ENCODE results near the gene THOC3.
A peak's percentile ranks its signal among the peaks of the same experiment; 100 is the strongest.
"Not testable (repeated sequence)": the region's sequence is repeated elsewhere in the genome, so short reads cannot be mapped to it uniquely, and the experiment has no call there.

Gene THOC3

GRCh38 chr5:175938489-175938888 is 29.6 kb downstream of the THOC3 start:
- not testable (repeated sequence) for DNase-seq (ENCODE audit: low read depth)

DNA sequence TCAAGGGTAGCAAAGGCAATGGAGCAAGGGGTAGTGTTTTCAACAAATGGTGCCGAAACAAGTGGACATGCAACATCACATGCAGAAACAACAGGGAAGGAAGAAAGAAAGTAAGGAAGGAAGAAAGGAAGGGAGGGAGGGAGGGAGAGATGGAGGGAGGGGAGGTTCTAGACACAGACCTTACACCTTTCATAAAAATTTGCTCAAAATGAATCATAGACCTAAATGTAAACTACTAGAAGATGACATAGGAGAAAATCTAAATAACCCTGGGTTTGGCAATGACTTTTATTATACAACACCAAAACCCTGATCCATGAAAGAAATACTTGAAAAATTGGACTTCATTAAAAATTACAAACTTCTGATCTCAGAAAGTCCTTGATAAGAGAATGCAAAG is 39.4 kb downstream of the THOC3 start:
- DNase-seq (ENCODE audit: low read depth): not testable (repeated sequence)

DNA sequence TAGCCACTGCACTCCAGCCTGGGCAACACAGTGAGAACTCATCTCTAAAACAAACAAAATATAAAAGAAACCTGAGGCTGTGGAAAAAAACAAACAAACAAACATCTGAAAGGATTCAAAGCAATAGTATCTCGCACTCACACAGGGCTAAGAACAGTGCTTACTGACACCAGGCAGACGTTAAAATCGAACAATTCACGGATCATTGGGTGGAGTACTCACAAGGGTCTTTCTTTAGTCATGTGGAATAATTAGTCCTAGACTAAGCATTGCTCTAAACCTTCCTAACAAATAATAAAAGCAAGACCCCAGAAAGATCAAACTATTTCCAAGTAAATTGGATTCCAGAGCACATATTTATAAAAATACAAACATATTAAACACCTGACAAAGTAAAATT is 43.0 kb downstream of the THOC3 start:
- DNase-seq (ENCODE audit: low read depth): not testable (repeated sequence)

- peak; percentile 98 for DNase-seq (ENCODE audit: low read depth)
Measured at GRCh38 chr5:175922192-175922885, 45.8 kb downstream of the THOC3 start.

GRCh38 chr5:175921061-175921730 is 46.9 kb downstream of the THOC3 start:
- no peak for DNase-seq (ENCODE audit: low read depth)

- no peak for DNase-seq (ENCODE audit: low read depth)
Measured at GRCh38 chr5:175920231-175920811, 47.8 kb downstream of the THOC3 start.

DNA sequence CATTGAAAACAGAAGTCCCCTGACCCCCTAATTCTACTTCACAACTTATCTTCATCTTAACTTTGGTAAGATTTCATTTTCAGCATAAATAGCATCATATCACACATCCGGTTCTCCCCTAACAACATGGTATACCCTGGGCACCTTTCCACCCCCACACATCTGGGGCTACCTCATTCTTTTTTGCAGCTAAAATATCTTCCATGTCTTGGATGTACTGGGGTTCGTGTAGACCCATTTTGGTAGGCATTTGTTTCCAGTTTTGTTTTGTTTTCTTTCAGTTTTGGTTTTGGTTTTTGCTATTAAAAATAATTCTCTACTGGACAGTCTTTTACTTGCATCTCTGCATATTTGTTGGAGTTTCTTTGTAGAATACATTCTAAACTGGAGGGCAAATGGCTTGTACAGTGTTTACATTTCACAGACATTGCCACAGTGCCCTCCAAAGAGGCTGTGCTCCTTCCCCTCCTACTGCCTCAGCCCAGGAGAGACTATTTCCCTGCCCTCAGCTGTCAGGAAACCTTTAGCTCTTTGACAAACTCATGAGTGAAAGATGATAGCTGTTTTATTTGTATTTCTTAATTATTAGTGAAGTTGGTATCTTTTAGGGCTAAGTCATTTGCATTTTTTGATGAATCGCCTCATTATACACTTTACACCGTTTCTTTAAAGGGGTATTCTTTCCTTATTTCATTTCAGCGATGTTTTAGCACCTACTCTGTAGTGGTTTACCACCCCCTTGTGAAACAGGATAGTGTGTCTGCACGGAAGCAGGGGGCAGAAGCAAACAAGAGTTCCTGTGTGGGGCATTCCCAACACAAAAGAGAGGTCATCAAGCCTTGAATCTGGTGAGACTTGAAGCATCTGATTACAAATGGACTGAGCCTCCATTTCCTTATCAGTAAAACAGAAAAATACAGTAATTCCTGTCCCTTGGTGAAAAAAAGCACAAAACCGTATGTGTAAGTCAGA is 52.8 kb downstream of the THOC3 start:
- DNase-seq (ENCODE audit: low read depth): not testable (repeated sequence)

DNA sequence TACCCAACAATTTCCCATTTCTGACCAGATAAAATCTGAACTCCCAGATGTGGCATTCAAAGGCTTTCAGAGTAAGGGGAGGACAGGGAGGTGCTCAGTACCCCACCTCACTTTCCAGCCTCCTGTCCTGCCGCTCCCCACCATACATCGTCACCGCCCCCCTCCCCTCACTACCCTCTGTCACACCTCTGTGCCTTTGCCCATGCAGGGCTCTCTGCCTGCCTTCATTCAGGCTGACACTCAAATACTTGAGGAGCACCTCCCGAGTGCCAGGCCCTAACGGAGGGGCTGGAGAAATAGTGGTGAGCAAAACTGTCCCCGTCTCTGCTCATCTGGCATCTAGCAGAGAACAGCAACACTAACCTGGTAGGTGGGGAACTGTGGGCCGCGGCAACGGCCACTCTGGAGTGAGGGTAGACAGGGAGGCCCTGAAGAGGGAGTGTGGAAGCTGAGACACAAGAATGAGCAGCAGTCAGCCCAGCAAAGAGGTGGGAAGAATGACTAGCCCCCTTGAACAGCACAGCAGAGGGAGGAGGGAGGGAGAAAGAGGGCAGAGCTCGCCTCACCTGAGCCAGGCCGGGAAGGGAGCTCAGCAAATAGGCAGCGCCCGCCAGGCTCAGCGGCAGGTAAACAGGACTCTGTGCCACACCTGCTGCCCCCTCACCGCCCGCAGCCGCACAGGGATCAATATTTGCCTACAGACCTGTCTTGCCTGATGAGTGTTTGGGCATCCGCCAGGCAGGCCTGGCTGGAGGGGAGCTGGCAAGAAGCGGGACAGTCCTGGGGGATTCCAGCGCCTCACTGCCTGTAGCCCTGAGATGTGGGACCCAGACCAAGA is 54.1 kb downstream of the THOC3 start:
- DNase-seq (ENCODE audit: low read depth): not testable (repeated sequence)

- not testable (repeated sequence) for DNase-seq (ENCODE audit: low read depth)
Measured at GRCh38 chr5:175910072-175910471, 58.0 kb downstream of the THOC3 start.
